Activated CD4-positive, alpha-beta T cell treated with anti-CD3 and anti-CD28 coated beads, Interleukin-2, amount 50 U/mL, for 1 hour (primary cell): ENCODE data around the gene TMEM201.

Experiments used
- DNase-seq: peaks from one replicate; pipeline ENCODE4 v3.0.0-alpha.2; 2020

Gene TMEM201

GRCh38 chr1:9580942-9581341, 7.8 kb upstream of the TMEM201 start:
- DNase-seq = no peak

- no peak for DNase-seq
Observed at GRCh38 chr1:9586147-9586766, 2.5 kb upstream of the TMEM201 start.

GRCh38 chr1:9589144-9589718, 520 bp downstream of the TMEM201 start:
- DNase-seq = peak; percentile 34

- no peak for DNase-seq
Observed at GRCh38 chr1:9589719-9590157, 1.0 kb downstream of the TMEM201 start.

DNA sequence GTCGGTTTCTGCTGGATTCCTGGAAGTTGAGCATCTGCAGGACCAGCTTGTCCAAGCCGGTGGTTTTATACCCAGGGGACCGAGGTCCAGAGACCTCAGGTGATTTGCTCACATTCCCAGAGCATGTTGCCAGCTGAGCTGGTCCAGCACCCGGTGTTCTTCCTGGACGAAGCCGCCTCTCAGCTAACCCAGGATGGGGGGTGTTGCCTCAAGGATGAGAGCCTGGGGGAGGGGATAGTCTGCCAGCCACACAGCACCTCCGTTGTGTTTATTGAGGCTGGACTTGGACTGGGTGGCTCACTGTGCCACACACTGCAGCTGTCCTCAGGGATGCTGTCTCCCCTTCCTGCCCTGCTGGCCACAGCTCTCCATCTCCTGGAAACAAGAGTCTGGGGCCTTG, 1.5 kb downstream of the TMEM201 start:
- no peak for DNase-seq

GRCh38 chr1:9590945-9591668, 2.4 kb downstream of the TMEM201 start:
- no peak for DNase-seq

GRCh38 chr1:9591669-9592509, 3.2 kb downstream of the TMEM201 start:
- no peak for DNase-seq

DNA sequence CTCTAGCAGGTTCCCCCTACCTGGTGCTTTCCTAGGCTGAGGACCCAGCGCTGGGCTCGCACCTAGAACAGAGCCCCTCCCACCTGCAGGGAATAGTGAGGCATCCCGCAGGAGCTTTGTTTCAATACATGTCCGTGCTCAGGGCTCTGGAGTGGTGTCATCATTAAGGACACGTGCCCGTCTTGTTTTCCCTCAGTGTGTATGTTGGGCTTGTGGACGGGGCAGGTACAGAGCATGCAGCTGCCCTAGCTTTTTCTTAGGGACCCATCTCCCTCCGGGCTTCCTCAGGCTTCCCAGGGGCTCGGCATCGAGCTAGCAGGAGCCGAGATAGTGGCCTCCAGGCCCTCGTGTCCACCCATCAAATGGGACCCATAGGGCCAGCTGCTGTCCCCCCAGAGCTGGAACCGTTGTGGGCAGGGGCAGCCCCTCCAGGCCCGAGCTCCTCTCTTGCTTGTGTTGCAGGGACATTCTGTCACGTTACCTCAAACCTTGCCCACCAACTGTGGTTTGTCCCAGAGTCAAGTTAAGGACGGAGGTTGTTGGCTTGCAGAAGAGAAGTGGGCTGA, 3.9 kb downstream of the TMEM201 start:
- DNase-seq = no peak

DNA sequence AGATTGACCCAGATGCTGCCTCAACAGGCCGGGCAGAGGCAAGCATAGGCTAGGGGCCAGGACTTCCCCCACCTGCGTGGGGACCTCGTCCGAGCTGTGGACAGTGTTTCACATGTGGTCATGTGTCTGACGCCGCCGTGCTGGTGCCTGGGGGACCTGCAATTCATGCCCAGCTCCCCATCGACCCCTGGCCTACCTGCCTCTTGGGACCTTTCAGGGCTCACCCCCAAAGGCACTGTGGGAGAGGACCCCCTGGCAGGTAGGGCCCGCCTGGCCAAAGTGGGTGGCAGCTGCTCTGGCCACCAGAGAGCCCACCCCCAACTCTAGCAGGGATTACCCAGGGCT, 4.4 kb downstream of the TMEM201 start:
- no peak for DNase-seq

DNA sequence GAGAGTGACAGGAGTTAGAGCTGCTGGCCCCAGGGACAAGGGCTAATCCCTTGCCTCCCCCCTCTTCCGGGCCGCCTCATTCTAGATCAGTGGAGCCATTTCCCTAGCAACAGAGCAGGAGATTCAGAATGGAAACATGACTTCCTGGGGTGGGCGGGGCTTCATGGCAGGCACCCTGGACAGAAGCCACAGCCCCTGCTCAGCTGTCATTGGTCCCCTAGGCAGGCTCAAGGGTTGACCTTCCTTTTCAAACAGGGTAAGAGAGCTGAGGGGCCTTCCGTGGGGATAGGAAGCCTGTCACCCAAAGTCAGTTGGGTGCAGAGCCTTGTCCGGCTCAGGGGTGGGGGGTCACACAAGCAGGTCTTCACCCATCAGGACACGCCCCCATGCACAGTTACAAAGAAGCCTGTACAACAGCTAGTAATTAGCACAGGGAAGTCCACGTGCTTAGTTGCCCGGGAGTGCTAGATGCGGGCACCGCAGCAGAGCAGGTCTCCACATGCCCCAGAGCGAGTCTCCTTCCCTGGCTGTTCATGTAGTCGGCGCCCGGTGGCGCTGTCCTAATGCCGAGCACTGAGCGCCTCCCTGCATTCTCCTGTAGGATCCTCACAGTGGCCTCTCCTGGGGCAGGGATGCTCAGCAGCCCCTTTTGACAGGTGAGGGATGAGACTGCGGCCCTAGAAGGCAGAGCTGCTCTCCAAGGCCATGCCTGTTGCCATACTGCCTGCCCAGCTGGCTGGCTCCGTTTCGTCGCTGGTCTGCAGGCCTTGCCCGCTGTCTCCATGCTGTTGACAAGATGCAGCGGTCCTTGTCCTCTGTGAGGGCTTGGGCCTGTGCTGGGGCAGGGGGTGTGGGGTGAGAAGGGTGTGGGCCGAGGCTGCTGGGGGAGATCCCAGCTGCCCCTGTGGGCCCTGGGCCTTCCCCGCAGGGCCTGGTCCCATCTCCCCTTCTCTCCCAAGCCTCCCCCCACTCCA, 5.1 kb downstream of the TMEM201 start:
- peak; percentile 27 for DNase-seq

GRCh38 chr1:9594471-9595155, 5.9 kb downstream of the TMEM201 start:
- DNase-seq = no peak

- DNase-seq = no peak
Observed at GRCh38 chr1:9595156-9595967, 6.7 kb downstream of the TMEM201 start.

GRCh38 chr1:9595968-9596340, 7.2 kb downstream of the TMEM201 start:
- no peak for DNase-seq

DNA sequence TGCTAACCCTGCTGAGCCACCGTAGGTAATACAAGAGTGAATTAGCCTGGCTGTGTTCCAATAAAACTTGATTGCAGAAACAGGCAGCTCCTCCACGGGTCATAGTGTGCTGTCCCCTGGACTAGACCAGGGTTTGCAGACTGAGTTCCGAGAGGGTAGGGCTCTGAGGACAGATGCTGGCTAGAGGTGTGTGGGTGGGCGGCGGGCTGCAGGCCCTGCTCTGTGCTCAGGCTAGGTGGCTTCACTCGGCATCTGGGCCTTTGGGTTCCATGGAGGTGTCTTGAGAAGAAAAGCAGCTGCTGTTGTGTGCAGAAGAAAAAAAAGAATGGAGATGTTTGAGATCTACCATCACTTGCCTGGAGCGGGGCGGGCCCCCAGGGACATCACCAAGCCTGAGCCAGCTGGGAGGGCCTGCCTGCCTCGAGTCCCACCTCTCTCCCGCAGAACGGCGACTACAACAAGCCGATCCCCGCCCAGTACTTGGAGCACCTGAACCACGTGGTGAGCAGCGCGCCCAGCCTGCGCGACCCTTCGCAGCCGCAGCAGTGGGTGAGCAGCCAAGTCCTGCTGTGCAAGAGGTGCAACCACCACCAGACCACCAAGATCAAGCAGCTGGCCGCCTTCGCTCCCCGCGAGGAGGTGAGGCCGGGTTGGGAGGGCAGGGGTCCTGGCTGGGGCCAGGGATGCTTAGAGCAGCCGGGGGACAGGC, 7.9 kb downstream of the TMEM201 start:
- DNase-seq = no peak

- no peak for DNase-seq
Observed at GRCh38 chr1:9597361-9598315, 8.9 kb downstream of the TMEM201 start.

DNA sequence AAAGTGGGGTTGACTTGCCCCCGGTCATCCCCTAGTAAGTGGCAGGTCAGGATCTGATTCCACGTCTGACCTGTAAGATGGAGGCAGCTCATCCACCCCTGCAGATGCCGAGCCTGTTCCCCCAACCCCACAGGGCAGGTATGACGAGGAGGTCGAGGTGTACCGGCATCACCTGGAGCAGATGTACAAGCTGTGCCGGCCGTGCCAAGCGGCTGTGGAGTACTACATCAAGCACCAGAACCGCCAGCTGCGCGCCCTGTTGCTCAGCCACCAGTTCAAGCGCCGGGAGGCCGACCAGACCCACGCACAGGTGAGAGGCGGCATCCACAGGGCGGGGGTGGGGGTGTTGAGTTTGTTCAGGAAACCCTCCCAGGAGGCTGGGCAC, 9.6 kb downstream of the TMEM201 start:
- DNase-seq = no peak

- no peak for DNase-seq
Observed at GRCh38 chr1:9599741-9600140, 11.0 kb downstream of the TMEM201 start.
